Glomerular endothelial cell (primary cell): ENCODE measurements around the gene SERPING1. TPM values are rescaled to one million over a fixed set of nuclear protein-coding genes. Genes with fewer than 3 reads are reported as not detected.
A peak's percentile ranks its signal among the peaks of the same experiment; 100 is the strongest.
"Not testable (repeated sequence)": the region's sequence is repeated elsewhere in the genome, so short reads cannot be mapped to it uniquely, and the experiment has no call there.

ENCODE experiments used
- DNase-seq: peaks from one replicate; pipeline ENCODE4 v3.0.0-alpha.2; 2011; ENCODE audit warnings: low read depth, low spot score; ENCODE audit errors: extremely low read depth
- total RNA-seq: library from RNA; depleted of rRNA; stranded (reverse); fragments of >200 nt; gene quantifications from 2 replicates; pipeline ENCODE4 v1.2.3, GENCODE V29; 2015

Gene SERPING1
- total RNA-seq, 1 donor from 2014 or later = 1.5 TPM

- no peak for DNase-seq
These were observed 53.9 kb downstream of the SERPING1 start for GRCh38 chr11:57651408-57651807.

- not testable (repeated sequence) for DNase-seq
These were observed 54.7 kb downstream of the SERPING1 start for GRCh38 chr11:57652230-57652629.

GRCh38 chr11:57652662-57653061 is 55.2 kb downstream of the SERPING1 start:
- DNase-seq = no peak

GRCh38 chr11:57653163-57653562 is 55.7 kb downstream of the SERPING1 start:
- DNase-seq = no peak

- no peak for DNase-seq
These were observed 59.4 kb downstream of the SERPING1 start for GRCh38 chr11:57656885-57657193.

GRCh38 chr11:57657194-57658022 is 59.9 kb downstream of the SERPING1 start, which contains the start of gene CLP1:
TSS of gene CLP1 (plus strand) at chr11:57657762. CDS start at chr11:57659477, 1,715 bp downstream.
- peak; percentile 89 for DNase-seq

GRCh38 chr11:57658023-57658361 is 60.5 kb downstream of the SERPING1 start:
- DNase-seq = no peak

- no peak for DNase-seq
These were observed 62.2 kb downstream of the SERPING1 start for GRCh38 chr11:57659669-57660068.

GRCh38 chr11:57662893-57663292 is 65.4 kb downstream of the SERPING1 start:
- DNase-seq = no peak

- DNase-seq = no peak
These were observed 66.5 kb downstream of the SERPING1 start for GRCh38 chr11:57663975-57664374.

Other genes with a start within 250 kb of the SERPING1 start
- gene PRG3, start 216.5 kb upstream of the SERPING1 start, total RNA-seq = not detected in 2 replicates
- not detected in 2 replicates for gene PRG2, start 207.0 kb upstream of the SERPING1 start, total RNA-seq
- 29.7 and 32.8 TPM in 2 replicates for gene SLC43A3, start 170.6 kb upstream of the SERPING1 start, total RNA-seq
- 0.23 and 1.5 TPM in 2 replicates for gene RTN4RL2, start 137.2 kb upstream of the SERPING1 start, total RNA-seq
- 10.5 and 15.9 TPM in 2 replicates for gene SLC43A1, start 82.0 kb upstream of the SERPING1 start, total RNA-seq
- gene TIMM10, start 66.9 kb upstream of the SERPING1 start, total RNA-seq = 31.9 and 35.0 TPM in 2 replicates
- gene SMTNL1, start 60.1 kb upstream of the SERPING1 start, total RNA-seq = not detected in 2 replicates
- 74.1 and 87.1 TPM in 2 replicates for gene UBE2L6, start 30.0 kb upstream of the SERPING1 start, total RNA-seq
- 0.24 and 0.41 TPM in 2 replicates for gene YPEL4, start 52.2 kb downstream of the SERPING1 start, total RNA-seq
- gene CLP1, start 60.1 kb downstream of the SERPING1 start, total RNA-seq = 13.3 and 18.0 TPM in 2 replicates
- gene ZDHHC5, start 70.4 kb downstream of the SERPING1 start, total RNA-seq = 54.7 and 71.3 TPM in 2 replicates
- gene MED19, start 114.5 kb downstream of the SERPING1 start, total RNA-seq = 33.8 and 43.2 TPM in 2 replicates
- gene TMX2, start 114.9 kb downstream of the SERPING1 start, total RNA-seq = 46.9 and 51.5 TPM in 2 replicates
- gene SELENOH, start 143.8 kb downstream of the SERPING1 start, total RNA-seq = 160 and 174 TPM in 2 replicates
- not detected in 2 replicates for gene BTBD18, start 154.1 kb downstream of the SERPING1 start, total RNA-seq
- 200 and 268 TPM in 2 replicates for gene CTNND1, start 164.1 kb downstream of the SERPING1 start, total RNA-seq